ENCODE data around the gene SLC6A17. TPM values are rescaled to one million over a fixed set of nuclear protein-coding genes. Genes with fewer than 3 reads are reported as not detected.

SLC6A17 gene
- total and polyA plus RNA-seq, 2 donors (not counting 1 experiment from before 2014, with no cell fraction given), result not detected

- no peaks in the 10 kb centered on the region for H3K36me3 ChIP-seq (replicated peaks in 1 of 2; ENCODE audit: control extremely low read depth in 1 of 2, control insufficient read depth in 1 of 2, extremely low read depth in 1 of 2, insufficient read depth in 2 of 2, low read length in 1 of 2)
- 14% methylated on average over 76 of the region's 81 CpGs for WGBS (ENCODE audit: insufficient coverage)
- Mint-ChIP-seq H3K4me3 (peak overlapping the region; percentile 95), H3K27me3 (no peaks in the 10 kb centered on the region), H3K9me3 (ENCODE audit: insufficient read depth) (no peaks in the 10 kb centered on the region), H3K27ac (peak overlapping the region; percentile 93), H3K4me1 (peaks cover 43% of the 10 kb centered on the region)
- H3K27ac ChIP-seq (ENCODE audit: low read length in 2 of 2), result no peak overlapping the region
- peaks cover 17 to 31% of the 10 kb centered on the region in 2 donors for H3K4me1 ChIP-seq (ENCODE audit: control insufficient read depth in 2 of 2, insufficient read depth in 2 of 2, low read length in 2 of 2)
- DNase-seq (peak; percentile 80), ATAC-seq (ENCODE audit: low read depth) (no peak)
- CTCF ChIA-PET, result interaction anchor here (0.8 to 24.7 kb wide), 10 partner anchors 8 to 285 kb away, joined by 3 to 838 read pairs (median 74); partner anchors contain the start of genes LAMTOR5, PROK1 and RBM15
- POLR2A ChIA-PET, result interaction anchor here (0.9 to 4.5 kb wide), 3 partner anchors 15 to 127 kb away, joined by 3 to 29 read pairs (median 4); partner anchors contain the start of gene RBM15
- peaks cover 0 to 8% (median 0%) of the 10 kb centered on the region in 4 experiments for H3K27me3 ChIP-seq (replicated peaks in 1 of 4; ENCODE audit: control extremely low read depth in 1 of 4, control insufficient read depth in 3 of 4, insufficient read depth in 4 of 4, low read length in 3 of 4)
- H3K9ac ChIP-seq (ENCODE audit: low read length), result peak overlapping the region; percentile 74
- no peaks in the 10 kb centered on the region for H3K79me2 ChIP-seq (ENCODE audit: control insufficient read depth, insufficient read depth, low read length)
- H3K4me2 ChIP-seq (replicated peaks; ENCODE audit: low read depth, low read length, poor library complexity, severe bottlenecking), result peak overlapping the region; percentile 92
- intact Hi-C loops (cut with micrococcal nuclease), result loop anchor here (2.0 kb wide), 1 partner anchor 31 kb away; no protein-coding TSS in a partner anchor
- peaks cover 0 to 4% (median 0%) of the 10 kb centered on the region in 3 donors for H3K9me3 ChIP-seq (ENCODE audit: control extremely low read depth in 1 of 3, control insufficient read depth in 2 of 3, insufficient read depth in 1 of 3, low read length in 2 of 3)
- H4K20me1 ChIP-seq (ENCODE audit: control insufficient read depth, insufficient read depth, low read length, poor library complexity, severe bottlenecking), result peaks cover 6% of the 10 kb centered on the region
- H3K4me3 ChIP-seq (ENCODE audit: control extremely low read depth in 1 of 5, extremely low read depth in 1 of 5, insufficient read depth in 1 of 5, low read depth in 2 of 5, low read length in 4 of 5), result peak overlapping the region; percentile 26 to 75 (median 66)
- H2AFZ ChIP-seq (ENCODE audit: insufficient read depth, low read depth, low read length, poor library complexity, severe bottlenecking), result peak overlapping the region; percentile 76
- TF ChIP-seq CTCF (IDR thresholded peaks at IDR 0.05) (no peak), EZH2 (IDR thresholded peaks at IDR 0.05; ENCODE audit: borderline replicate concordance, insufficient read depth, low read depth, low read length, poor library complexity, severe bottlenecking) (no peak)
Measured at GRCh38 chr1:110211496-110212168, 61.3 kb downstream of the SLC6A17 start.
